Lower lobe of right lung (tissue), 2 donors: ENCODE data around the gene NUP58. TPM values are rescaled to one million over a fixed set of nuclear protein-coding genes. Genes with fewer than 3 reads are reported as not detected.

ENCODE experiments used
- ATAC-seq, 2 donors: fragments of 200-7000 bp; cut with Tn5 transposase; one replicate each; pipeline ENCODE4 v1.9.1; 2020 to 2022; ENCODE audit warnings: mild to moderate bottlenecking in 2 of 2, moderate library complexity in 2 of 2
- DNase-seq: peaks from one replicate; pipeline ENCODE4 v3.0.0-alpha.2; 2020
- H3K27ac ChIP-seq: fragments of 200-600 bp; one replicate; pipeline ENCODE4 v1.8.0; 2022
- H3K27me3 ChIP-seq: fragments of 200-600 bp; one replicate; pipeline ENCODE4 v1.8.0; 2022; ENCODE audit warnings: low read depth
- H3K36me3 ChIP-seq: fragments of 200-600 bp; one replicate; pipeline ENCODE4 v1.8.0; 2022; ENCODE audit warnings: mild to moderate bottlenecking
- H3K4me1 ChIP-seq: fragments of 200-600 bp; one replicate; pipeline ENCODE4 v1.8.0; 2022
- H3K4me3 ChIP-seq: fragments of 200-600 bp; one replicate; pipeline ENCODE4 v1.8.0; 2022; ENCODE audit warnings: mild to moderate bottlenecking
- H3K9me3 ChIP-seq: fragments of 200-600 bp; one replicate; pipeline ENCODE4 v1.8.0; 2022
- CTCF ChIP-seq: fragments of 200-600 bp; IDR thresholded peaks from one replicate; pipeline ENCODE4 v1.8.0; 2022; ENCODE audit warnings: antibody characterized with exemption, mild to moderate bottlenecking
- intact Hi-C: fragments of 100-400 bp; cut with DNase I; formaldehyde crosslinking; loops from one replicate; pipeline ENCODE4 v1.11.0; 2022
- total RNA-seq: library from RNA; stranded (reverse); fragmentation: NEBNext Ultra II Directional; extraction: Animal tissue kit (Norgen Biotek cat#: 25700); gene quantifications from one replicate; pipeline ENCODE4 v1.2.1, GENCODE V29; 2021
- donor health status: DM: no; HTN: yes; CAD: no; lungs with severe emphysema.

The NUP58 gene
- total RNA-seq, 1 donor from 2014 or later, result 57.7 TPM

DNA sequence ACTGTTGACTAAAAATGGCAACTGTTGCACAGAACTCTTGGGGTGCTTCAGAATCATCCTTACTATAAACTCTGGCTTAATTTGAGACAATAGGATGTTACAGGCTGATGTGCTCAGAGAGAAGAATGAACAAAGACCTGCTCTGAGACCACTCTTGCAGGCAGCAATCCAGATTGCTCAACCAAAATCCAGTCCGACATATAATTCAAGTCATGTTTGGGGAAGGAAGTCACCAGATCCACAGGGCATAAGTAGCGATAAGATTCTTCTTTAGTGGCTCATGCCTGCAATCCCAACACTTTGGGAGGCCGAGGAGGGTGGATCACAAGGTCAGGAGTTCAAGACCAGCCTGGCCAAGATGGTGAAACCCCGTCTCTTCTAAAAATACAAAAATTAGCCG is 34.7 kb upstream of the NUP58 start:
- no peak overlapping the region for H3K4me3 ChIP-seq
- no peaks in the 10 kb centered on the region for H3K27me3 ChIP-seq
- intact Hi-C loops, result no loop called here
- H3K4me1 ChIP-seq, result no peaks in the 10 kb centered on the region
- TF ChIP-seq CTCF, result no peak
- ATAC-seq (no peak), DNase-seq (no peak)
- no peak overlapping the region for H3K27ac ChIP-seq
- H3K36me3 ChIP-seq, result peaks cover 64% of the 10 kb centered on the region
- no peaks in the 10 kb centered on the region for H3K9me3 ChIP-seq

GRCh38 chr13:25267715-25268114 is 33.7 kb upstream of the NUP58 start:
- Histone ChIP-seq H3K4me1 (no peaks in the 10 kb centered on the region), H3K27ac (no peak overlapping the region), H3K36me3 (peaks cover 64% of the 10 kb centered on the region), H3K4me3 (no peak overlapping the region), H3K9me3 (no peaks in the 10 kb centered on the region), H3K27me3 (no peaks in the 10 kb centered on the region)
- peak; percentile 22 for TF ChIP-seq CTCF
- intact Hi-C loops, result no loop called here
- peak; percentile 45 to 57 for ATAC-seq
- DNase-seq, result no peak

GRCh38 chr13:25268561-25268960 is 32.9 kb upstream of the NUP58 start:
- intact Hi-C loops, result no loop called here
- Histone ChIP-seq H3K36me3 (peaks cover 64% of the 10 kb centered on the region), H3K4me3 (no peak overlapping the region), H3K9me3 (no peaks in the 10 kb centered on the region), H3K27me3 (no peaks in the 10 kb centered on the region), H3K4me1 (no peaks in the 10 kb centered on the region), H3K27ac (no peak overlapping the region)
- DNase-seq (no peak), ATAC-seq (no peak)
- TF ChIP-seq CTCF, result no peak

DNA sequence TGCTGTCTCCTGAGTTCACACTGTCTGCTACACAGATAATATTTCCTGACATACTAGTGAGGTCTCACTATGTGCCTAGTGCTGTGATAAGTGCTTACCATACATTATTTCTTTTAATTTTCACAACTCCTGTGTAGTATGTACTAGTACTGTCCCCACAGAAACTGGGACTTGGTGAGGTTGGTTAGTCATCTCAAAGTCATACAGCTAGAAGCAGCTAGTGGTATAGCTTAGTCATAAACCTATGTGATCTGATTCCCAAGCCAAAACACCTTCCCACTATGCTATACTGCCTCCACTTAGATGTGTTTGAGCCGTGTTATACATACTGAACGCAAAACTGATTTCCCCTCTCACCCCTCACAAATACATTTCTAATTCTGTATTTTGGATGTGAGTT is 24.7 kb upstream of the NUP58 start:
- DNase-seq (no peak), ATAC-seq (no peak)
- peaks cover 11% of the 10 kb centered on the region for H3K4me1 ChIP-seq
- no peaks in the 10 kb centered on the region for H3K9me3 ChIP-seq
- TF ChIP-seq CTCF, result no peak
- intact Hi-C loops, result no loop called here
- H3K27me3 ChIP-seq, result no peaks in the 10 kb centered on the region
- H3K4me3 ChIP-seq, result no peak overlapping the region
- H3K36me3 ChIP-seq, result peaks cover 23% of the 10 kb centered on the region
- H3K27ac ChIP-seq, result no peak overlapping the region

DNA sequence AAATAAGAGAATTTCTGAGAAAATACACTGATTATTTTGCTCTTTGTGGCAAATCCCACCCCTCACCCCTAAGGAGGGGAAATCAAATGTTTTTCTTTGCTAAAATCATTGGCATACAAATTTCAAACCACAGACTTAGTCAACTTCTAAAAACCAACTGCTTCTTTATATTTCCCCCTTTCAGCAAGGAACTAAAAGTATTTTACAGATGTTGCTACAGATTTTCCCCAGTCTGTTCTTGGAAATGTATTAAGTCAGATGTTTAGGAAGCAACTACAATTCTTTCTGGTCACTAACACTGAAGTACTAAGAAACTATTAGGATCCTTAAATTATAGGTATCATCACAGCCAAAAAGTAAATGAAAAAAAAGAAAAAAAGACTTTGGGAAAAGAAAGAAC is 21.0 kb upstream of the NUP58 start:
- H3K9me3 ChIP-seq, result no peaks in the 10 kb centered on the region
- no peak for TF ChIP-seq CTCF
- DNase-seq (no peak), ATAC-seq (no peak)
- intact Hi-C loops, result no loop called here
- no peak overlapping the region for H3K27ac ChIP-seq
- no peaks in the 10 kb centered on the region for H3K36me3 ChIP-seq
- H3K4me3 ChIP-seq, result no peak overlapping the region
- H3K4me1 ChIP-seq, result peaks cover 11% of the 10 kb centered on the region
- no peaks in the 10 kb centered on the region for H3K27me3 ChIP-seq
